AG08395 (cell line): Measurements from ENCODE around the gene ARG2.

Experiments
- DNase-seq: peaks from one replicate; pipeline ENCODE4 v3.0.0; 2012; ENCODE audit warnings: mixed read lengths, low spot score

ARG2 gene

GRCh38 chr14:67638642-67639041 is 18.9 kb downstream of the ARG2 start:
- no peak for DNase-seq

DNA sequence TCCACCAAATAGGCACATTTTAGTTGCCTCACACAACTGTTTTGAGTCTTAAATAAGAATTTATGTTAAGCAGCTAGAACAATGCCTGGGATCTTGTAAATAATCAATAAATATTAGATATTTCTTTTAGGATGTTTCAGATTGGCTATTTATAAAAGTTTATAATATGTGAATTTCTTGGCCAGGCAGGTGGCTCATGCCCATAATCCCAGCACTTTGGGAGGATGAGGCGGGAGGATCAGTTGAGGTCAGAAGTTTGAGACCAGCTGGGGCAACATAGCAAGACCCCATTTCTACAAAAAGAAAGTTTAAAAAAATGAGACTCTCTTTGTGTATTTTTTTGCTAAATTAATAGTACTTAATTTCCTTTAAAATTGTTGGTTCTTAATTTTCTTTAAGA is 21.8 kb downstream of the ARG2 start:
- DNase-seq, result no peak

DNA sequence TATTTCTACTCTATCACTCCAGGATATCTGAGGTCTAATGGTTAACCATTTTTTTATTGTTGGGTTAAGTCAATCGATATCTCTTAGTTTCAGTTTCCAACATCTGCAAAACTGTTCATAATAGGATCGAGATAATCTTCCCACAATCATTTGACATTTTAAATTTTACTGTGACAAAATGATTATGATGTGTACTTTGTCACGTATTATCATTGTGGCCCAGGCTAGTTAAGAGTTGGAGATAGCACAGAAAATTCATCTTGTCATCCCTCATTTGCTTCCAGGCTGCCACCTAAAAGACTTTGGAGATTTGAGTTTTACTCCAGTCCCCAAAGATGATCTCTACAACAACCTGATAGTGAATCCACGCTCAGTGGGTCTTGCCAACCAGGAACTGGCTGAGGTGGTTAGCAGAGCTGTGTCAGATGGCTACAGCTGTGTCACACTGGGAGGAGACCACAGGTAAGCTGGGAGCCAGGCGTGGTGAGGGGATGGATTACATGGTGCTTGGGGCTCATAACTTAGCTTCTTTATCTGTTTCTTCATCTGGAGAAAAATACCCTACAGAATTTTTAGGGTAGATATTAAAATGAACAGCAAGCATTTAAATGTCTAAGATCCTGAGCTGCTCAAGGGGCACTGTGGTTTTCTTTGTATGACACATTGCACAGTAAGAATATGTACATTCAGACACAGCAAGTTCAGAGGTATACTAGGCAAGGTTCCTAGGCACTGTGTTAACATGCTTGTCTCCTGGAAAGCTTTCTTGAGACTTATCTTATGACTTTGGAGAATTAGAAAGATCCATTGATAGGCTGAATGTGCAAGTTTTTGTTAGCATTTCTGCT is 22.4 kb downstream of the ARG2 start:
- no peak for DNase-seq

DNA sequence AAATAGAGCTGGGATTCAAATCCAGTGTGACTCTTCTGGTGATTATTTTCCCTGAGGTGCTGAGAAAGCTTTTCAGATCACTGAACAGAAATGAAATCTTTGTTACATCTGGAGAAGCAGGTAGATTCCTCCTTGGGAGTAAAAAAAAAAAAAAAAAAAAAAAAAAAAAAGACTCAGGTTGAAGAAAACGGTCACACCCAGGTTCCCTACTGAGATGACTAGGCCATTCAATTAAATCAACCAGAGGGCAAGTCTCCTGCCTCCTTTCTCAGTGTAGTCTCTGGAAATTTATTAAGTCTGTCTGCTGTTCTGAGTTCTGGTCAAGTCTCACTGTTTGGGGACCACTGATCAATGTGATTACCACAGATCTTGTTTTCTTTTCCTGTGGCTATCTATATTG is 24.0 kb downstream of the ARG2 start:
- DNase-seq, result no peak

DNA sequence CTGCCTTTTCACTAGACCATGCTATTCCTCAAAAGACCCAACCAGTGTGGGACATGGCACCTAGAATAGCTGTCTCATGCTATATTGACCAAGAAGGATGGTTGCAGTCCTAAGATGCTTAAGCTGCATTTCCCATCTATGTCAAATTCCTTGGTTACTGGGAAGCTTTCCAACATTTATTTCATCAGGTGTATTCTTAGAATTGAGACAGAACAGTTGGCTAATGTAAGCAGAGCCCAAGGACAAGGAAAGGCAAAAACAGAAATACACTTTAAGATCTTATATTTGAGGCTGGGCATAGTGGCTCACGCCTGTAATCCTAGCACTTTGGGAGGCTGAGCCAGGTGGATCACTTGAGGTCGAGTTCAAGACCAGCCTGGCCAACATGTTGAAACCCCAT is 24.7 kb downstream of the ARG2 start:
- DNase-seq, result no peak

- DNase-seq, result no peak
Measured at GRCh38 chr14:67645414-67645813, 25.7 kb downstream of the ARG2 start.

GRCh38 chr14:67646131-67646530 is 26.4 kb downstream of the ARG2 start:
- no peak for DNase-seq

DNA sequence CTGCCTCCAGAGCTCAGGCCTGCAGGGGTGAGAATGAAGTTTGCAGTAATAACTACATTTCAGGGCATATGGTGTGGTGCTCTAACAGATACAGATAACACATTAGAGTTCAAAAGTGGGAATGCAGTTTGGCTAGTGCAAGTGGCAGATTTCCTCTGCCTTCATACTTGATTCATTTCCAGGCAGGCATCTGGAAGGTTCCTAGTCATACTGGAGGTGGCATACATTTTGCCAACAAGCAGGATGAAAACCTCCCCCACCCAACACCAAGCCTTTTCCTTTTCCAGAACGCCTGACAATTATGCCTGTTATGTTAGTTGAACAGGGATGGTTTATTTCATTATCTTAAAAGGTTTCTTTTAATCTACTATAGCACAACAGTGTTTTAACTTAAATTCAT is 30.4 kb downstream of the ARG2 start:
- DNase-seq, result no peak

DNA sequence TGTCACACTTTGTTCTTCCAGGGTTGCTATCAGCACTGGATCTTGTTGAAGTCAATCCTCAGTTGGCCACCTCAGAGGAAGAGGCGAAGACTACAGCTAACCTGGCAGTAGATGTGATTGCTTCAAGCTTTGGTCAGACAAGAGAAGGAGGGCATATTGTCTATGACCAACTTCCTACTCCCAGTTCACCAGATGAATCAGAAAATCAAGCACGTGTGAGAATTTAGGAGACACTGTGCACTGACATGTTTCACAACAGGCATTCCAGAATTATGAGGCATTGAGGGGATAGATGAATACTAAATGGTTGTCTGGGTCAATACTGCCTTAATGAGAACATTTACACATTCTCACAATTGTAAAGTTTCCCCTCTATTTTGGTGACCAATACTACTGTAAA is 31.0 kb downstream of the ARG2 start:
- peak; percentile 77 for DNase-seq

GRCh38 chr14:67652189-67652588 is 32.5 kb downstream of the ARG2 start:
- DNase-seq, result no peak

GRCh38 chr14:67653651-67654280 is 34.0 kb downstream of the ARG2 start:
- DNase-seq, result peak; percentile 11

DNA sequence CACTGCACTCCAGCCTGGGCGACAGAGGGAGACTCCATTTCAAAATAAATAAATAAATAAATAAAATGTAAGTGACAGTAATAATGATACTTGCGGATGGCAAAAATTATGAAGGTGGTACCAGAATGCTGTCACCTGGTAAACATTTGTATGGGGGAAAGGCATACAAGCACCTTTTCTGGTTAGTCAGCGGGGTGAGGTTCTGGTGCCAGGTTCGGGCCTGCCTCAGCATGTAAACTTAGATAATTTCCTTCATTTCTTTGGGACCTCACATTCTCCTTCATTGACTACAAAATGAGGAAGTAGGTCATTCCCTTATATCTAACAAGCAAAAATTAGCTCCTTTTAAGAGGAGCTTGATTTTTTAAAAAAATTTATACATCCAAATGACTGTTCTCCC is 43.9 kb downstream of the ARG2 start:
- no peak for DNase-seq

- peak; percentile 52 for DNase-seq
Measured at GRCh38 chr14:67665868-67666267, 46.1 kb downstream of the ARG2 start.

DNA sequence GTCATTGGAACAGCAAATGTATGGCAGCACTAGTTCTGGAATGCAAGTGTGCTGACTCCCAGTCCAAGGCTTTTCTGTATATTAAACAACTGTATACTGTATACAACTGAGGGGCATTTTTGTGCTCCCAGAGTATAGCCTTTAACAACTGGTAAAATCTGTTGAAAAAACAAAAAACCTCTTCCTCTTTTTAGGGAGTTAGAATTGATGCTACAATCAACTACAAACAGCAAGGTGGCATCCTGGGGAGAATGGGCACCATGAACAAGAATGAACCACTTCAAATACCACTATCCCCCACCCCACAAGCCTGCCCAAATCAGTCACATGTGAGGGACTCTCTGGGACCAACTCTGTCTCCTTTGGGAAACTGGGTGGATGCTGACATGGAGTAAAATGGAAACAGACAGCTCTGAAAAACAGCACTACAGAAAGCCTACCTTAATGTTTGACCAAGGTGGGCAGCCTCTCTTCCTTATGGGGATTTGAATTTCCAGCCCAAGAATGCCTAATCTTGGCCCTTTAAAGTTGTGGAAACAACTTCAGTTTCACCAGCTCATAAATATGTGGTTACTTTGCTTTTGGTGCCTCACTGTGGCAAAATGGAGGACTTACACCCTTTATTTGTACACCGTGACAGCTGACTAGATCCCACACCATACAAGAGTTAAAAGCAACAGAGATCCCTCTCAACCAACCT is 47.2 kb downstream of the ARG2 start:
- peak; percentile 66 for DNase-seq

- no peak for DNase-seq
Measured at GRCh38 chr14:67668559-67668958, 48.8 kb downstream of the ARG2 start.

- DNase-seq, result no peak
Measured at GRCh38 chr14:67673451-67673850, 53.7 kb downstream of the ARG2 start.

DNA sequence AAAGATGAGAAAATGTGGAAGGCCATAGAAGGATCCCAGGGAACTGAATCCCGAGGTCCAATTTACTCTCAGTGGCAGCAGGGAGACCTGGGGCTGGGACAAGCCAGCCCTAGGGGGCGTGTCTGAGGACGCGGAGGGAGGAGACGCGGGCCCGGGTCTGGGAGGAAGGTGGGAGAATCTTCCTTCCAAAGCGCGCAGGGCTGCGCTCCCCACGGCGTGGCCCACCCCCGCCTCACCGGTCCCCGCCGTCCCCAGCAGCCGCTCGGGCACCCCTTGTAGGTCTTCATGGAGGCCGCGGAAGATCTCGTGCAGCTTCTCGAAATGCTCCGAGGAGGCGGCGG is 54.4 kb downstream of the ARG2 start:
- peak; percentile 73 for DNase-seq

GRCh38 chr14:67674480-67675218 is 54.9 kb downstream of the ARG2 start, which contains the start of gene VTI1B:
TSS of gene VTI1B (minus strand) at chr14:67674632. CDS start at chr14:67674489, 143 bp downstream.
- peak; percentile 85 for DNase-seq

DNA sequence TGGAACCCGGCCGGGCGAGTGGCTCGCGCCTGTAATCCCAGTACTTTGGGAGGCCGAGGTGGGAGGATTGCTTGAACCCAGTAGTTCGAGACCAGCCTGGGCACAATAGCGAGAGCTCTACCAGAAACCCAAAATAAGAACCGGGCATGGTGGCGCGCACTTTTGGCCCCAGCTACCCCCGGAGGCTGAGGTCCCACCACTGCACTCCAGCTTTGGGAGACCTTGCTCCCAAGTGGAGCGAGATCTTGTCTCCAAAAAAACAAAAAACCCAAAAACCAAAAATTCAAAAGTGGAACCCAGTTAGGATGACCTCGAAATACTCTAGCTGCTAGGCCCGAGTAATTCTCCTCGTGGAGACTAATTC is 55.5 kb downstream of the ARG2 start:
- no peak for DNase-seq

DNA sequence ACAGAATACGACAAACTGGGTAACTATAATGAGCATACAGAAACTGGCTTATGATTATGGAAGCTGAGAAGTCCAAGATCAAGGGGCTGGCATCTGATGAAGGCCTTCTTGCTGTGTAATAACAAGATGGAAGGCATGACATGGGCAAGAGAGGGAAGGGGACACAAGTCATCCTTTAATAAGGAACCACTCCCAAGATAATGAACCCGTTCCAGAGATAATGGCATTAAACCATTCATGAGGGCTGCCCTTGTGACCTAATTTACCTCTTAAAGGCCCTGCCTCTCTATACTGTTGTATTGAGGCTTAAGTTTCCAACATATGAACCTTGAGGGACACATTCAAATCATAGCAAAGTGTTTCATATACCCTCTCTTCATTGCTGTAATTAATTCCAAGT is 59.3 kb downstream of the ARG2 start:
- no peak for DNase-seq

- DNase-seq, result peak; percentile 85
Measured at GRCh38 chr14:67680121-67680602, 60.4 kb downstream of the ARG2 start.

DNA sequence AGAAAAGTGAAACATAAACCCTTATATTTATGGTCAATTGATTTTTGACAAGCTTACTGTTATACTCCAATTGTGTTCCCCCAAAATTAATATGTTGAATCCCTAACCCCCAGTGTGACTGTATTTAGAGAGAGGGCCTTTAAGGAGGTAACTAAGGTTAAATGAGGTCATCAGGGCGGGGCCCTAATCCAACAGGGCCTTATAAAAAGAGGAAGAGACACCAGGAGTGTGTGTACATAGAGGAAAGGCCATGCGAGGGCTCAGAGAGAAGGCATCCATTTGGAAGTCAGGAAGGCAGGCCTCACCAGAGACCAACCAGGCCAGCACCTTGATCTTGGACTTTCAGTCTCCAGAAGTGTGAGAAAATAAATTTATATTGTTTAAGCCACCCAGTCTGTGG is 61.2 kb downstream of the ARG2 start:
- DNase-seq, result no peak
